NCI-H82 treated with DMSO at 0.1 percent for 48 hours (cell line): Measurements from ENCODE around the gene HFM1.
"Not testable (repeated sequence)": the region's sequence is repeated elsewhere in the genome, so short reads cannot be mapped to it uniquely, and the experiment has no call there.

ENCODE experiments used
- DNase-seq: peaks from one replicate; lab custom pipeline; 2025; ENCODE audit not compliant: unreplicated experiment; lab: John Stamatoyannopoulos, UW

Gene HFM1

DNA sequence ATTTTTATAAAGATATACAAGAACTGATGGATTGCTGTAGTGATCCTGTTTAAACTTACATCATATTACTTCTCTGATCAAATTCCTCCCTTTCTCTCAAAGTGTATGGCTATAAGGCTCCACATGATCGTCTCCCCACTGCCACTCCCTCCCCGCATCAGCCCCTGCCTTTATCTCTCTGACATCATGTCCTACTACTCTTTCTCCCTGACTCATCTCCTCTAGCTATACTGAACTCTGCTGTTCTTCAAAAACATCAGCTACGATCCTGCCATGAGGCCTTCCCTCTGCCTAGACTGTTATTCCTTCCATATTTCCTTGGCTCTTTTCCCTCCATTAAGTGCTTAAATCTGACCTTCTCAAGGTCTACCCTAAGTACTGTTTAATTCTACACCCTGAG lies 22.8 kb downstream of the HFM1 start:
- DNase-seq: peak; percentile 53

DNA sequence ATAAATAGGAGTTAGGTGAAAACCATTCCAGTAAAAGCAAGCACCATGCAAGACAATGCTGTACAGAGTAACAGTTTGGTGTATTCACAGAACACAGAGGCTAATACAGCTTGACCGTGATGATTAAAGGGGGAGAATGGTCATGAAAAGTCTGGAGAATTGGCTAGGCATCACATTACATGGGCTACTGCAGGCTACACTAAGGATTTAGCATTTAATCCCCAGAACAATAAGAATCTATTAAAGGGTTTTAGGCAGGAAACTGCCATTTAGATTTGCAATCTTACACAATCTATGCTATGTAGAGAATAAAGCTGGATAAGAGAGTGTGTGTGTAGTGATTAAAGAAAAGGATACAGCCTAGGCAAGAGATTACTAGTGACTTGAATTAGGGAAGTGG lies 30.6 kb downstream of the HFM1 start:
- peak; percentile 15 for DNase-seq

DNA sequence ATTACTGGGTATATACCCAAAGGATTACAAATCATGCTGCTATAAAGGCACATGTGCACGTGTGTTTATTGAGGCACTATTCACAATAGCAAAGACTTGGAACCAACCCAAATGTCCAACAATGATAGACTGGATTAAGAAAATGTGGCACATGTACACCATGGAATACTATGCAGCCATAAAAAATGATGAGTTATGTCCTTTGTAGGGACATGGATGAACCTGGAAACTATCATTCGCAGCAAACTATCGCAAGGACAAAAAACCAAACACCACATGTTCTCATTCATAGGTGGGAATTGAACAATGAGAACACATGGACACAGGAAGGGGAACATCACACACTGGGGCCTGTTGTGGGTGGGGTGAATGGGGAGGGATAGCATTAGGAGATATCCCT lies 32.4 kb downstream of the HFM1 start:
- not testable (repeated sequence) for DNase-seq

GRCh38 chr1:91349524-91349923 lies 55.1 kb downstream of the HFM1 start:
- DNase-seq: no peak

DNA sequence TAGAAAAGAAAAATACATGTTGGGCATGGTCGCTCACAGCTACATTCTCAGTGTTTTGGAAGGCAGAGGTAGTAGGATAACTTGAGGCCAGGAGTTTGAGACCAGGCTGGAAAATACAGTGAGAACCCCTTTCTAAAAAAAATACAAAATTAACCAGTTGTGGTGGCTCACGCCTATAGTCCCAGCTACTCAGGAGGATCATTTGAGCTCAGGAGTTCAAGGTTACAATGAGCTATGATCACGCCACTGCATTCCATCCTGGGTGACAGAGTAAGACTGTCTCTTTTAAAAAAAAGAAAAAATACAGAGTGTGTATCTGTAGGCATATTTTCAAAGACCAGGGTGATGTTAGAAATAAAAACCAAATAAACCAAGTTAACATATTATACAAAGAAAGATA lies 57.8 kb downstream of the HFM1 start:
- DNase-seq: no peak

GRCh38 chr1:91345395-91346005 lies 59.1 kb downstream of the HFM1 start:
- DNase-seq: no peak

DNA sequence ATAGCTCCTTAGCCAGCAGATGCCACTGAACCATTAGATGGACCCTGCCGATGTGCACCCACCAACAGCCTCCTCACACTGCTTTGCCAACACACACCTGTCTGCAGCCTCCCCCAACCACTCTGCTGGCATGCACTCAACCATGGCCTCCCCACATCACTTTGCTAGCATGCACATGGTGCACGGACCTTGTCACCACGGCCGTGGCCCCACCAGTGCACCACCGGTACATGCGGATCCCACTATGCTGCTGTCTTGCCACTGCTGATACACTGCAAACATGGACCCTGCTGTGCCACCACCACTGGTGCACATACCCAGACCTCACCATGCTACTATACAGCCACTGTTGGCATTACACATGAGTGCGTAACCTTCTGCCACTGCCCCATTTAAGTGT lies 66.1 kb downstream of the HFM1 start:
- DNase-seq: no peak

DNA sequence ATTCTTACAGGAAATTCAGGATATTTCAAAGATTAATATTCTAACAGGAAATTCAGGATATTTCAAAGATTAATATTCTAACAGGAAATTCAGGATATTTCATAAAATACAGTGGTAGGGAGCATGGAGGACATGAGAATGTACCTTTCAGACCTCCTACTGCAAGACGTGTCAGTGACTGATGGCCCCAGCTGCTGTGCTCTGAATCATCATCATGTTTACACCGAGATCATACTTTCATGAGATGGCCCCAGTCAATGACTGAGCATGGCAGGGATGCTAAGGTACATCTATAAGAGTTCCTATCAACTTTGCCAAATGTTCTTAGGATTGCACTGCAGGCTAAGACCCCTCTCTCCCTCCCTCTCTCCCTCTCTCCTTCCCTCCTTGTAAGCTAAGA lies 69.0 kb downstream of the HFM1 start:
- no peak for DNase-seq

- DNase-seq: no peak
Measured at GRCh38 chr1:91334856-91335255, 69.8 kb downstream of the HFM1 start.

GRCh38 chr1:91325456-91325855 lies 79.2 kb downstream of the HFM1 start:
- DNase-seq: no peak

GRCh38 chr1:91314643-91315042 lies 90.0 kb downstream of the HFM1 start:
- no peak for DNase-seq

- DNase-seq: no peak
Measured at GRCh38 chr1:91311672-91312071, 93.0 kb downstream of the HFM1 start.

- DNase-seq: no peak
Measured at GRCh38 chr1:91308544-91308943, 96.1 kb downstream of the HFM1 start.

GRCh38 chr1:91307784-91308409 lies 96.7 kb downstream of the HFM1 start:
- no peak for DNase-seq

GRCh38 chr1:91303165-91303564 lies 101.5 kb downstream of the HFM1 start:
- no peak for DNase-seq

GRCh38 chr1:91288843-91289553 lies 115.6 kb downstream of the HFM1 start:
- DNase-seq: not testable (repeated sequence)

DNA sequence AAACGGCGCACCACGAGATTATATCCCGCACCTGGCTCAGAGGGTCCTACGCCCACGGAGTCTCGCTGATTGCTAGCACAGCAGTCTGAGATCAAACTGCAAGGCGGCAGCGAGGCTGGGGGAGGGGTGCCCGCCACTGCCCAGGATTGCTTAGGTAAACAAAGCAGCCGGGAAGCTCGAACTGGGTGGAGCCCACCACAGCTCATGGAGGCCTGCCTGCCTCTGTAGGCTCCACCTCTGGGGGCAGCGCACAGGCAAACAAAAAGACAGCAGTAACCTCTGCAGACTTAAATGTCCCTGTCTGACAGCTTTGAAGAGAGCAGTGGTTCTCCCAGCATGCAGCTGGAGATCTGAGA lies 117.7 kb downstream of the HFM1 start:
- not testable (repeated sequence) for DNase-seq

DNA sequence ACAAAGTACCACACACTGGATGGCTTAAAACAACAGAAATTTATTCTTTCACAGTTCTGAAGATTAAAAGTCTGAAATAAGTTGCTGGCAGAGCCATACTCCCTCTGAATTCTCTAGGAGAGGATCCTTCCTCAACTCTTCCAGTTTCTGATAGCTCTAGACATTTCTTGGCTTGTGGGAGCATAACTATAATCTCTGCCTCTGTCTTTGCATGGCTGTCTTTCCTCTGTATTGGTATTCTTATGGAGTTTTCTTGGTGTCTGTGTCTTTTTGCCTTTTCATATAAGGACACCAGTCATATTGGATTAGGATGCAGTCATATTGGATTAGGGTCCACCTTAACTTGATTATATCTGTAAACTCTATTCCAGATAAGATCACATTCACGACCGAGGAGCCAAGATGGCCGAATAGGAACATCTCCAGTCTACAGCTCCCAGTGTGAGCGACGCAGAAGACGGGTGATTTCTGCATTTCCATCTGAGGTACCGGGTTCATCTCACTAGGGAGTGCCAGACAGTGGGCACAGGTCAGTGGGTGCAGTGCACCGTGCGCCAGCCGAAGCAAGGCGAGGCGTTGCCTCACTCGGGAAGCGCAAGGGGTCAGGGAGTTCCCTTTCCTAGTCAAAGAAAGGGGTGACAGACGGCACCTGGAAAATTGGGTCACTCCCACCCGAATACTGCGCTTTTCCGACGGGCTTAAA lies 118.2 kb downstream of the HFM1 start:
- peak; percentile 57 for DNase-seq

DNA sequence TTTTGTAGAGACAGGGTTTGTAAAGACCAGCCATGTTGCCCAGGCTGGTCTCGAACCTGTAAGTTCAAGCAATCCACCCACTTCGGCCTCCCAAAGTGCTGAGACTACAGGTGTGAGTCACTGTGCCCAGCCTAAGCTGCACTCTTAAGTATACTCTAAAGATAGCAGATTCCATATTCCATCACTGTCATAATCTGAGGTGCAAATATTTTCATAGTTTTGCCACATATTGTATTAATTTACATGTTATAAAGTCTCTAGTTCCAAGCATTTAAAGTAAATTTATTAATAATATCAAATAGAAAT lies 121.3 kb downstream of the HFM1 start:
- no peak for DNase-seq

DNA sequence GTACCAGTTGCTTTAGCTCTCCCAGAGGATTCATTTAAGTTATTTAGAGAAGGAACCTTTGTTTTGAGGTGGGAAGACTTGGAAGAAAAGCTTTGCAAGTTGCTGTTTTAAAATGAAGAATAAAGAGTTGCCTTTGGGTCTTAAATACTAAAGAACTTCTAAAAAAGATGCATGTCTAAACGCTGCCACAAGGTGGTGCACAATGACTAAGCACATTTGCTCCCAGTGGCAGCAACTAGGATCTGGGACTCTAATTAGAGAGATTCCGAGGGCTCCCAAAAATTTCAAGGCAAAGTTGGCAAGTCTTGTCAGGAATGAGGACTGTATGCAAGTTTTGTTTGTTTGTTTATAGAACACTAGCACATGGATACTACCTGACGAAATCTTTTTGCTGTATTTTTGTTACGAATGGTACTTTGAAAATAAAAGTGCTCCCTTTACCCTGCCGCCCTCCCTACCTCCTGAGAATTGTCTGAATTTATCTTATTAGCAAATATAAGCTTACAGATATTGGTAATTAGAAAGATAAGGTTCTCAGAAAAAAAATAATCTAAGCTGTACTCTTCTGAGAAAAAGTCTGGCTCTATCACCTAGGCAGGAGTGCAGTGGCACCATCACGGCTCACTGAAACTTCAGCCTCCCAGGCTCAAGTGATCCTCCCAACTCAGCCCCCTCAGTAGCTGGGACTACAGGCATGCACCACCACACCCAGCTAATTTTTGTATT lies 121.8 kb downstream of the HFM1 start:
- peak; percentile 68 for DNase-seq

DNA sequence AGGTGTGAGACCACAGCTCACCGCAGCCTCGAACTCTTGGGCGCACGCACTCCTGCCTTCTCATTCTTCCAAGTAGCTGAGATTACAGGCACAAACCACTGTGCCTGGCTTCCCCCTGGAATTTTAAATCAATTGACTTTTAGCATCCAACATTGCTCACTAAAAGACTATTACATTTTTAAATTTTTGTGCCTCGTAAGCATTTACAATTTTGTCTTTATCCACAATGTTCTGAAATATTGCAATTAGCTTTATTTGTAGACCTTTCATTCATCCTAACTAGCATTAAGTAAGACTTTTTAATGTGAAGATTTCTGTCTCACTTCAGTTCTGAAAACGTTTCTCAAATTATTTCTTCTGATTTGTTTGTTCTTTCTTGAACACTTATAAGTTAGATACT lies 122.9 kb downstream of the HFM1 start:
- DNase-seq: no peak
